ENCODE data around the gene CRYM.
"Not testable (repeated sequence)": the region's sequence is repeated elsewhere in the genome, so short reads cannot be mapped to it uniquely, and the experiment has no call there.

CRYM gene

GRCh38 chr16:21277927-21278706, at the start of gene CRYM:
CRYM (minus strand) TSS chr16:21278290; CDS start chr16:21278251, 39 bp downstream.
- DNase-seq (ENCODE audit: low spot score) = no peak

GRCh38 chr16:21327046-21327445, 49.0 kb upstream of the CRYM start:
- DNase-seq (ENCODE audit: low spot score) = no peak

GRCh38 chr16:21326459-21326858, 48.4 kb upstream of the CRYM start:
- DNase-seq (ENCODE audit: low spot score) = no peak

- no peak for DNase-seq (ENCODE audit: low spot score)
Measured at GRCh38 chr16:21324267-21324666, 46.2 kb upstream of the CRYM start.

- not testable (repeated sequence) for DNase-seq (ENCODE audit: low spot score)
Measured at GRCh38 chr16:21322251-21322650, 44.2 kb upstream of the CRYM start.

- DNase-seq (ENCODE audit: low spot score) = no peak
Measured at GRCh38 chr16:21321736-21322135, 43.6 kb upstream of the CRYM start.

GRCh38 chr16:21314339-21314738, 36.2 kb upstream of the CRYM start:
- no peak for DNase-seq (ENCODE audit: low spot score)

- DNase-seq (ENCODE audit: low spot score) = not testable (repeated sequence)
Measured at GRCh38 chr16:21312863-21313372, 34.8 kb upstream of the CRYM start.

- DNase-seq (ENCODE audit: low spot score) = not testable (repeated sequence)
Measured at GRCh38 chr16:21312046-21312445, 34.0 kb upstream of the CRYM start.

GRCh38 chr16:21306712-21307111, 28.6 kb upstream of the CRYM start:
- DNase-seq (ENCODE audit: low spot score) = not testable (repeated sequence)

GRCh38 chr16:21302898-21303528, 24.9 kb upstream of the CRYM start:
- no peak for DNase-seq (ENCODE audit: low spot score)

- no peak for DNase-seq (ENCODE audit: low spot score)
Measured at GRCh38 chr16:21302454-21302853, 24.4 kb upstream of the CRYM start.

GRCh38 chr16:21301895-21302291, 23.8 kb upstream of the CRYM start:
- DNase-seq (ENCODE audit: low spot score) = no peak

GRCh38 chr16:21301168-21301894, 23.2 kb upstream of the CRYM start:
- no peak for DNase-seq (ENCODE audit: low spot score)

GRCh38 chr16:21300309-21301167, 22.4 kb upstream of the CRYM start:
- peak; percentile 91 for DNase-seq (ENCODE audit: low spot score)

GRCh38 chr16:21289789-21290188, 11.7 kb upstream of the CRYM start:
- DNase-seq (ENCODE audit: low spot score) = not testable (repeated sequence)

- no peak for DNase-seq (ENCODE audit: low spot score)
Measured at GRCh38 chr16:21285314-21285713, 7.2 kb upstream of the CRYM start.

- no peak for DNase-seq (ENCODE audit: low spot score)
Measured at GRCh38 chr16:21284414-21284813, 6.3 kb upstream of the CRYM start.

- no peak for DNase-seq (ENCODE audit: low spot score)
Measured at GRCh38 chr16:21283521-21284289, 5.6 kb upstream of the CRYM start.

GRCh38 chr16:21281698-21282389, 3.8 kb upstream of the CRYM start:
- no peak for DNase-seq (ENCODE audit: low spot score)

All from putamen (tissue), 1 donor.